NCI-H446 treated with DMSO at 0.1 percent for 48 hours (cell line): ENCODE data around the gene FGFR1OP2.
"Not testable (repeated sequence)": the region's sequence is repeated elsewhere in the genome, so short reads cannot be mapped to it uniquely, and the experiment has no call there.

ENCODE experiments used
- DNase-seq: peaks from one replicate; lab custom pipeline; 2025; lab: John Stamatoyannopoulos, UW

The FGFR1OP2 gene

GRCh38 chr12:26941215-26941594 lies 2.9 kb downstream of the FGFR1OP2 start:
- DNase-seq = no peak

GRCh38 chr12:26948309-26948708 lies 10.0 kb downstream of the FGFR1OP2 start:
- DNase-seq = no peak

- no peak for DNase-seq
Observed at GRCh38 chr12:26953447-26953846, 15.2 kb downstream of the FGFR1OP2 start.

GRCh38 chr12:26954027-26954426 lies 15.8 kb downstream of the FGFR1OP2 start:
- DNase-seq = no peak

GRCh38 chr12:26961391-26961790 lies 23.1 kb downstream of the FGFR1OP2 start:
- DNase-seq = not testable (repeated sequence)

- no peak for DNase-seq
Observed at GRCh38 chr12:26961803-26962202, 23.5 kb downstream of the FGFR1OP2 start.

- DNase-seq = no peak
Observed at GRCh38 chr12:26963413-26963812, 25.1 kb downstream of the FGFR1OP2 start.

GRCh38 chr12:26966842-26967241 lies 28.6 kb downstream of the FGFR1OP2 start:
- no peak for DNase-seq

- DNase-seq = no peak
Observed at GRCh38 chr12:26970136-26970535, 31.9 kb downstream of the FGFR1OP2 start.

- DNase-seq = no peak
Observed at GRCh38 chr12:26971963-26972362, 33.7 kb downstream of the FGFR1OP2 start.

GRCh38 chr12:26976687-26977086 lies 38.4 kb downstream of the FGFR1OP2 start:
- DNase-seq = no peak

- DNase-seq = no peak
Observed at GRCh38 chr12:26978801-26979200, 40.5 kb downstream of the FGFR1OP2 start.

GRCh38 chr12:26979733-26980132 lies 41.5 kb downstream of the FGFR1OP2 start:
- DNase-seq = no peak

- DNase-seq = no peak
Observed at GRCh38 chr12:26982866-26983265, 44.6 kb downstream of the FGFR1OP2 start.

- DNase-seq = no peak
Observed at GRCh38 chr12:26987634-26988424, 49.6 kb downstream of the FGFR1OP2 start.

GRCh38 chr12:26988703-26989102 lies 50.4 kb downstream of the FGFR1OP2 start:
- no peak for DNase-seq

- no peak for DNase-seq
Observed at GRCh38 chr12:26989873-26990272, 51.6 kb downstream of the FGFR1OP2 start.

GRCh38 chr12:26991826-26992225 lies 53.6 kb downstream of the FGFR1OP2 start:
- DNase-seq = no peak

GRCh38 chr12:26994109-26994508 lies 55.8 kb downstream of the FGFR1OP2 start:
- no peak for DNase-seq

GRCh38 chr12:26995706-26996105 lies 57.4 kb downstream of the FGFR1OP2 start:
- no peak for DNase-seq

GRCh38 chr12:26997003-26997402 lies 58.7 kb downstream of the FGFR1OP2 start:
- DNase-seq = no peak

GRCh38 chr12:27000961-27001360 lies 62.7 kb downstream of the FGFR1OP2 start:
- no peak for DNase-seq

- DNase-seq = no peak
Observed at GRCh38 chr12:27001663-27002062, 63.4 kb downstream of the FGFR1OP2 start.

- DNase-seq = no peak
Observed at GRCh38 chr12:27002141-27002540, 63.9 kb downstream of the FGFR1OP2 start.
